ENCODE data around the gene CCDC127.
"Not testable (repeated sequence)": the region's sequence is repeated elsewhere in the genome, so short reads cannot be mapped to it uniquely, and the experiment has no call there.

The CCDC127 gene

GRCh38 chr5:231661-232060 is 13.7 kb upstream of the CCDC127 start:
- no peak for DNase-seq

- DNase-seq: no peak
Measured at GRCh38 chr5:230711-231110, 12.8 kb upstream of the CCDC127 start.

- no peak for DNase-seq
Measured at GRCh38 chr5:228886-229285, 10.9 kb upstream of the CCDC127 start.

- DNase-seq: not testable (repeated sequence)
Measured at GRCh38 chr5:227375-227774, 9.4 kb upstream of the CCDC127 start.

GRCh38 chr5:225334-225733 is 7.4 kb upstream of the CCDC127 start:
- no peak for DNase-seq

GRCh38 chr5:223791-224190 is 5.8 kb upstream of the CCDC127 start:
- no peak for DNase-seq

- DNase-seq: not testable (repeated sequence)
Measured at GRCh38 chr5:222951-223715, 5.2 kb upstream of the CCDC127 start.

- DNase-seq: no peak
Measured at GRCh38 chr5:219991-220390, 2.0 kb upstream of the CCDC127 start.

GRCh38 chr5:219460-219863 is 1.5 kb upstream of the CCDC127 start:
- DNase-seq: peak; percentile 33

GRCh38 chr5:218457-219291 is 721 bp upstream of the CCDC127 start:
- DNase-seq: no peak

GRCh38 chr5:216076-216475 is 1.9 kb downstream of the CCDC127 start:
- not testable (repeated sequence) for DNase-seq

- not testable (repeated sequence) for DNase-seq
Measured at GRCh38 chr5:215256-215655, 2.7 kb downstream of the CCDC127 start.

- DNase-seq: no peak
Measured at GRCh38 chr5:213803-214395, 4.1 kb downstream of the CCDC127 start.

GRCh38 chr5:208449-209114 is 9.4 kb downstream of the CCDC127 start:
- no peak for DNase-seq

- no peak for DNase-seq
Measured at GRCh38 chr5:207599-207998, 10.4 kb downstream of the CCDC127 start.

- DNase-seq: no peak
Measured at GRCh38 chr5:206927-207536, 10.9 kb downstream of the CCDC127 start.

- no peak for DNase-seq
Measured at GRCh38 chr5:206406-206805, 11.5 kb downstream of the CCDC127 start.

- DNase-seq: no peak
Measured at GRCh38 chr5:204966-205670, 12.8 kb downstream of the CCDC127 start.

- DNase-seq: no peak
Measured at GRCh38 chr5:204462-204861, 13.5 kb downstream of the CCDC127 start.

GRCh38 chr5:204001-204400 is 14.0 kb downstream of the CCDC127 start:
- DNase-seq: no peak

- no peak for DNase-seq
Measured at GRCh38 chr5:203246-203930, 14.6 kb downstream of the CCDC127 start.

- no peak for DNase-seq
Measured at GRCh38 chr5:201672-202071, 16.3 kb downstream of the CCDC127 start.
